NCI-H2227 (cell line): ENCODE measurements around the gene ABCA6.

Source experiments
- DNase-seq: peaks from one replicate; lab custom pipeline; 2025; ENCODE audit not compliant: unreplicated experiment; lab: John Stamatoyannopoulos, UW

ABCA6 gene

GRCh38 chr17:69142175-69142802 is 594 bp upstream of the ABCA6 start:
- DNase-seq = no peak

GRCh38 chr17:69134112-69134511 is 7.6 kb downstream of the ABCA6 start:
- DNase-seq = no peak

DNA sequence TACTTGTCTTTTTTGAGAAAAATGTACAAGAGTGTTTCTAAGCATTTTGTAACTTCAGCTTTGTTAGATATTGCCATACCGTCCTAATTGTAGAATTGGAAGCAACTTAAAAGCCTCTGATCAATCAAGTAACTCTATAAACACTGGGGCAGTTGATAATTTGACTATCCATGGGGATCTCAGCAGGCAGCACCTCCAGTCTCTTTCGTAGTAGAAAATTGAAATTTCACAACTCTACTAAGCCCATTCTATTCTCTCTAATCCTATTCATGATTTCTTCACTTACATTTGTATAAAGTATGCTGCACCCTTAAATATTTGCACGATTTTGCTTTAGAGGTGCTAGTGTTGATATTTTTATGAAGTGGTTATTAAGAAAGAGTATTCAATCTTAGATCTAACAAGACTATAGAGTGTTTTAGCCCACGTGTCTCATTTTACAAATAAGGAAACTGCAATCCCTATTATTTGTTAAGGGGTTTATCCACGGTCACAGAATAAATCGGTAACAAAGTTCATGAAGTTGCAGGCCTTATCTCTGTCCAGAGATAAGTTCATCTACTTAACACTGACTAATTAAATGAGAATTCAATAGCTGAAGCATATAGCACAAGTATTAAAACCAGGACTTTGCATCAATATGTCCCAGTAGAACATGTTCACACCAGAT is 10.9 kb downstream of the ABCA6 start:
- no peak for DNase-seq

GRCh38 chr17:69123626-69124025 is 18.1 kb downstream of the ABCA6 start:
- DNase-seq = no peak

DNA sequence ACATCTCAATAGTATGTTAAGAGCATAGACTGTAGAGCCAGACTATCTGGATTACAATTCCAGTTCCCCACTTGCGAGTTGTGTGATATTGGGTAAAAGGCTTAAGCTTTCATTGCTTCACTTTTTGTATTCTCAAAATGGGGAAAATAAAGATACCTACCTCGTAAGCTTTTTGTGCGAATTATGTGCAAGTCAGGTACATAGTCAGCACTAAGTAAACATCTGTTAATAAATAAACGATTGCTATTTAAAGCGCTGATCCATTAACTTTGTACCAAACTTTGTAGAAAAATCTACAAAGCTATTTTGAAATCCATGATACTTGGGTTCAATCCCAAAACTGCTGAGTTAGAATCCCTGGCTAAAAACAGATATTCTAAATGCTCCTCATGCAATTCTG is 19.6 kb downstream of the ABCA6 start:
- no peak for DNase-seq

- DNase-seq = no peak
Measured at GRCh38 chr17:69117855-69118784, 23.6 kb downstream of the ABCA6 start.

- DNase-seq = no peak
Measured at GRCh38 chr17:69111794-69112193, 29.9 kb downstream of the ABCA6 start.

GRCh38 chr17:69105907-69106730 is 35.6 kb downstream of the ABCA6 start:
- no peak for DNase-seq

DNA sequence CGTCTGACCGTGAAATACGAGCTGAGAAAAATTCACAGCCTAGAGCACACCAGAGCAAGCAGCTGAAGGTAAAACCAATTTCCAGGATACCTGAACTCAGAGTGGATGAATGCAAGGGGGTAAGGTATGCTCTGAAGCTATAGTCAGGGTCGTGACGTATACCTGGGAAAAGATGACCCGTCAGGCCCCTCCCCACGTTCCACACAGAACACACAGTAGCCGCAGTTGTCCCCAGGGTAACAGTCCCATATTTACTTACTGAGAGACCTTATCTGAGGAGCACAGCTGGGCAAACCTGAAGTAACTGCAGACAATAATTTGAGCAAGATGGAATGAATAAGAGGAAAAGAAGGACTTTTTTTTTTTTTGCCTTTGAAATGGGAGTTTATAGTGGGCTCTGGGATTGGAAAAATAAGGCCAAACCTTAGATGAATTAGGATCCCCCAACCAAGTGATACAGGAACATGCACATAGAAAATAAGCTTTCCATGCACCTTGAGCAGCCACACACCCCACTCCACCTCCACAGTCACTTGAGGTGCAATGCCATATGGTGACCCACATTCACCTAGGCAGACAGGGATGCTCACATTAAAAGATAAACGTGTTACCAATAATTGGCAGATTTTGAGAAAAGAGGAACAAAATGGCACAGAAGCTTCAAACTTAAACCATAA is 38.0 kb downstream of the ABCA6 start:
- DNase-seq = no peak

DNA sequence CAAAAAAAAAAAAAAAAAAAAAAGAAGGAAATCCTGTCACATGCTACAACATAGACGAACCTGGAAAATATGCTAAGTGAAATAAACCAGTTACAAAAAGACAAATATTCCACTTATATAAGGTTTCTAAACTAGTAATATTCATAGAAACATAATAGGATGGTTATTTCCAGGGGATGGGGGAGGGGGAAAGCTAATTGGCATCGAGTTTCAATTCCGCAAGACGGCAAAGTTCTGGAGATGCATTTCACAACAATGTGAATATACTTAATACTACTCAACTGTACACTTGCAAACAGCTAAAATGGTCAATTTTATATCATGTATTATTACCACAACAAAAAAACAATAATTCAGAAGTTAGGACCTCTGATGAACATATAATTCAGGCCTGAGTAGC is 43.1 kb downstream of the ABCA6 start:
- no peak for DNase-seq

- DNase-seq = no peak
Measured at GRCh38 chr17:69096541-69096940, 45.2 kb downstream of the ABCA6 start.

- no peak for DNase-seq
Measured at GRCh38 chr17:69093995-69094394, 47.7 kb downstream of the ABCA6 start.

DNA sequence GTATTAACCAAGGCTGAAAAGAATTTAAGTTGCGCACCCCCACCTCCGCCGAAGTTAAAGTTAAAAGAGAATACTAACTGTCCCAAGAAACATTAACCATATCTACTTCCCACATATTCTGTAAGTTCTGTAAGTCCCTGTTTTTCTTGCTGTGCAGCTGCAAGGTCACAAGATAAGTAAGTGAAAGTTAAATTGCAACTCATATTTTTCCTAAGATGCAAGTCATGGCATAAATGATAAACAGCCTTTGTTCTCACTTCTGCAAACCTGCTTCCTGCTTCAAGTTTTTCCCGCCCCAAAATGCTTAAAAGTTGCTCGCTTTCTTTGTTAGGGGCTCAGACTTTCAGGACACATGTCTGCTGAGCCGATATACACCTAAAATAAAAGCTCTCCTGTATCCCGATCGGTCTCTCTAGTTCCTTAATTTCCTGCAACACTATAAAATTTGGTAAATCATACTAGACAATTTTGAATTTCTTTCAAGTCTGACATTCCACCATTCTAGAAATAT is 48.4 kb downstream of the ABCA6 start:
- no peak for DNase-seq

DNA sequence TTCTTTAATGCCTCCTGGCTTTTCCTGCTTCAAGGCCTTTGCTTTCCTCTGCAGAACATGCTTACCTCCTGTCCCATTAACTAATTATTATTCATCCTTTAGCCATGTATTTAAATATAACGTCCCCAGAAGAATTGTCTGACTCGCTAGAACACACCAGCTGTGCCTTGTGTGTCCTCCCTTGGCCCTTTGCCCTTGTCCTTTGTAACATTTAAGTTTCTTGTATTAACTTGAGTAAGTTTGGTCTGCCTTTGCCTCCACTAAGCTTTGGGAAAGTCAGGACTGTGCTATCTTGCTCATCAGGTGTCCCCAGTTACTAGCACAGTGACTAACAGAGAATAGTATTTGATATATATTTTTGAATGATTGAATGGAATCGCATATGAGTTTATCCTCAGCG is 51.3 kb downstream of the ABCA6 start:
- no peak for DNase-seq

GRCh38 chr17:69088643-69089200 is 53.0 kb downstream of the ABCA6 start:
- no peak for DNase-seq

- DNase-seq = no peak
Measured at GRCh38 chr17:69086641-69087040, 55.1 kb downstream of the ABCA6 start.

GRCh38 chr17:69084911-69085310 is 56.8 kb downstream of the ABCA6 start:
- DNase-seq = no peak

GRCh38 chr17:69082696-69083095 is 59.0 kb downstream of the ABCA6 start:
- no peak for DNase-seq

- DNase-seq = no peak
Measured at GRCh38 chr17:69078864-69079263, 62.8 kb downstream of the ABCA6 start.

- DNase-seq = no peak
Measured at GRCh38 chr17:69075823-69076222, 65.9 kb downstream of the ABCA6 start.
